ENCODE results near the gene STX18. TPM values are rescaled to one million over a fixed set of nuclear protein-coding genes. Genes with fewer than 3 reads are reported as not detected.

Gene STX18
- total RNA-seq, 4 donors from 2014 or later: 23.8 to 42.1 (median 27.2) TPM

DNA sequence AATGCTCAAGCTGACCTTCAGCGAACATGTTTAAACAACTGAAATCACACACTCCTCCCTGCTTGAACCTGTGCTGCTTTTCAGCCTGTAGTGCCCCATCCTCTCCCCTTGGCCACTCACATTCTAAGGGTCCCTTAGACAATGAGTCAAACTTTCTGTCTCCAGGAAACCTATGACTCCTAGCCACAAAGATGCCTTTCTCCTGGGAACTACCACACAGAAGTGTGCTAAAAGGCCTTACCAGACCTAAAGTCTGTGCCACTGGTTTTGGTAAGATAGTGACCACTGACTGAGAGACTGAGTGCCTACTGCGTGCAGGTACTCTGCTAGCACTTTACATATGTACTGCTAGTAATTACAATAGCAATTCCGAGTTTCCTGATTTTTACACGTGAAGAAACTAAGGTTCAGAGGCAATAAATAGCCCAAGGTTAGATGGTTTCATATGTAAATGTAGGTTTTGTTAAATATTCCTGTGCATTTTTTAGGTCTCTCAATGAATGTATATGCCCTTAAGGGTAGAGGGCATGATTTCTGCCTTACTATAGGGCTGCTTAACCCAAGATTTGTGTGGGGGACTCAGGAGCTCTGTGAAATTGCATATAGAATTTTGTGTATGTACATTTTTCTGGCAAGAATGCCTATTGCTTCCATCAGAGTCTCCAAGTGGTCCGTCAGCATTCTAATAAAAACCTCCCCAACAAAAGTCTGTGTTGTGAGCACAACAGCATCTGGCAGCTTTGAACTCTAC lies 83.9 kb downstream of the STX18 start:
- intact Hi-C loops (cut with DNase I): no loop called here
- no peak for DNase-seq
- TF ChIP-seq CTCF (IDR thresholded peaks at IDR 0.05): no peak
- no peak for TF ChIP-seq POLR2A (IDR thresholded peaks at IDR 0.05)
- Histone ChIP-seq H3K27me3 (no peaks in the 10 kb centered on the region), H3K27ac (no peak overlapping the region), H3K36me3 (peaks cover 21 to 25% of the 10 kb centered on the region in 2 donors), H3K9me3 (no peaks in the 10 kb centered on the region), H3K4me3 (replicated peaks in 1 of 3) (no peak overlapping the region), H3K4me1 (no peaks in the 10 kb centered on the region)
- 63 to 76% methylated on average over 5 of the region's 5 CpGs for WGBS, 2 donors

- WGBS, 2 donors: 95% methylated on average over 8 of the region's 8 CpGs
- no peaks in the 10 kb centered on the region for H3K4me1 ChIP-seq
- no peak overlapping the region for H3K27ac ChIP-seq
- TF ChIP-seq CTCF (IDR thresholded peaks at IDR 0.05) (no peak), POLR2A (IDR thresholded peaks at IDR 0.05) (no peak)
- no peak for DNase-seq
- H3K27me3 ChIP-seq: no peaks in the 10 kb centered on the region
- H3K4me3 ChIP-seq (replicated peaks in 1 of 3): no peak overlapping the region
- intact Hi-C loops (cut with DNase I): no loop called here
- H3K9me3 ChIP-seq: no peaks in the 10 kb centered on the region
- H3K36me3 ChIP-seq: peaks cover 25 to 30% of the 10 kb centered on the region in 2 donors
These were observed 84.9 kb downstream of the STX18 start for GRCh38 chr4:4456816-4457578.

DNA sequence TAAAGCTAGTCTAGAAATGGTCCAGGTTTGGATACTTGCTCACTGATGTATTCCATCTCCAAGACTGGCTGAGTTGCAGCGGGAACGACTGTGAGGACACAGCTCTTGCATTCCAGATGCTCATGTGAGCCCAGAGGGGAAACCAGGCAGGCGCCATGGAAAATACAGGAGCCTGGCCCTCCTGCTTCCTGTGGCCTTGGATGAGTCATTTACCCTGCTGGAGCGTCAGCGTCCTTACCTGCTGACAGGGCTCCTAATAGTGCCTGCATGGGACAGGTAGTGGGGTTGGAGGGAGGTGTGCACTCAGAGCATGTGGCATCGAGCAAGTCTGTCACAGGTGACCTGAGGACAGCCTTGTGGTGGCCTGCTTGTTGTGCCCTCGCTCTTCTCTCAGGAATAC lies 85.5 kb downstream of the STX18 start:
- no peak for DNase-seq
- intact Hi-C loops (cut with DNase I): no loop called here
- peaks cover 25 to 30% of the 10 kb centered on the region in 2 donors for H3K36me3 ChIP-seq
- 91% methylated on average over 7 of the region's 7 CpGs for WGBS, 2 donors
- no peak overlapping the region for H3K4me3 ChIP-seq (replicated peaks in 1 of 3)
- H3K27ac ChIP-seq: no peak overlapping the region
- TF ChIP-seq CTCF (IDR thresholded peaks at IDR 0.05): no peak
- TF ChIP-seq POLR2A (IDR thresholded peaks at IDR 0.05): no peak
- no peaks in the 10 kb centered on the region for H3K4me1 ChIP-seq
- H3K27me3 ChIP-seq: no peaks in the 10 kb centered on the region
- no peaks in the 10 kb centered on the region for H3K9me3 ChIP-seq

DNA sequence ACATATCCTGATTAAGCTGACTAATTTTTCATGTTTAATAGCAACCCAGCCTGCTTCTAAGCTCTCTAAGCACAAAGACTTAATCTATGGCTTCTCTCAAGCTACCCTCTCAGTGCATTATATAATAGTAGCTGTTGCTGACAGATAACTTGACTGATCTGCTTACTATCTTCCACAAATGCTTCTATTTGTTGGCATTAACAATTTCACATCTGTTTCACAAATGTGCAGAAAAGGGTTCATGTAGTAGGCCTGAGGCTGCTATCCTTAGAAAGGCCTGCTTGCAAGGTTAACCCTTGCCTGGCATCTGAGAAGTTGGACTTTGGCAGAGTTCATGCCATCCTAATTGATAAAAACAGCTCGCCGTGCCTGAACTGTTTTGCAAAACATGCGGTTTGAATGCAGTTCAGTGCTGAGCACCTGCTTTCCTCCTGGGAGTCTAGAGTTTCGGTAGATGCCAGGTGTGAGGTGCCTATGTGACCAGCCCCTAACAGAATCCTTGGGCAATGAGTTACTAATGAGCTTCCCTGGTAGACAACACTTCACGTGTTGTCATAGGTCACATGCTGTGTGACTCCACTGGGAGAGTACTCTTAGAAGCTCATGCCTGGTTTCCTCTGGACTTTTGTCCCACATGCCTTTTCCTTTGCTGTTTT lies 86.5 kb downstream of the STX18 start:
- H3K27me3 ChIP-seq: no peaks in the 10 kb centered on the region
- no peaks in the 10 kb centered on the region for H3K9me3 ChIP-seq
- no peak for DNase-seq
- no peak for TF ChIP-seq CTCF (IDR thresholded peaks at IDR 0.05)
- TF ChIP-seq POLR2A (IDR thresholded peaks at IDR 0.05): no peak
- H3K27ac ChIP-seq: no peak overlapping the region
- peaks cover 25 to 30% of the 10 kb centered on the region in 2 donors for H3K36me3 ChIP-seq
- 93 to 95% methylated on average over 5 of the region's 5 CpGs for WGBS, 2 donors
- no peak overlapping the region for H3K4me3 ChIP-seq (replicated peaks in 1 of 3)
- no peaks in the 10 kb centered on the region for H3K4me1 ChIP-seq
- intact Hi-C loops (cut with DNase I): no loop called here

DNA sequence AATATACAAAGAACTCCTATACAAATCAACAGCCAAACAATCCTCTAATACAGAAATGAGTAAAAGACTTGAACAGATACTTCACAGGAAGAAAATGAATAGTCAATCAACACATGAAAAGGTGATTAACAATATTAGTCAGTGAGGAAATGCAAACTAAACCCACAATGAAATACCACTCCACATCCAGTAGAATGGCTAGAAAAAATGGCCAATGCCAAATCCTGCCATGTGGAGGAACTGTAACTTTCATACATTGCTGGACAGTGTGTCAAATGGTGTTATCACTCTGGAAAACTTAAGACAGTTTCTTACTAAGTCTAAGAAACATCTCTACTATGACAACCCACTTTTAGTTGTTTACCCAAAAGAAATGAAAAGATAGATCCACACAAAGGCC lies 95.4 kb downstream of the STX18 start:
- intact Hi-C loops (cut with DNase I): no loop called here
- Histone ChIP-seq H3K9me3 (no peaks in the 10 kb centered on the region), H3K4me1 (no peaks in the 10 kb centered on the region), H3K36me3 (no peaks in the 10 kb centered on the region), H3K27ac (no peak overlapping the region), H3K4me3 (replicated peaks in 1 of 3) (no peak overlapping the region), H3K27me3 (no peaks in the 10 kb centered on the region)
- TF ChIP-seq CTCF (IDR thresholded peaks at IDR 0.05) (no peak), POLR2A (IDR thresholded peaks at IDR 0.05) (no peak)
- no peak for DNase-seq

Data from thyroid gland (tissue), 4 donors.